Activated CD4-positive, alpha-beta T cell treated with anti-CD3 and anti-CD28 coated beads for 36 hours (primary cell): ENCODE results near the gene RNASE11. TPM values are rescaled to one million over a fixed set of nuclear protein-coding genes. Genes with fewer than 3 reads are reported as not detected.

Experiments
- ATAC-seq: fragments of 200-7000 bp; cut with Tn5 transposase; one replicate; pipeline ENCODE4 v1.10.0; 2021; ENCODE audit warnings: mild to moderate bottlenecking, moderate library complexity
- CTCF ChIA-PET: fragments of 350-600 bp; sonication (Branson Sonifier 250); formaldehyde crosslinking; loops from one replicate; lab custom pipeline; 2021; ENCODE audit warnings: antibody characterized with exemption; lab: Charles Lee
- POLR2A ChIA-PET: fragments of 350-600 bp; sonication (Branson Sonifier 250); formaldehyde crosslinking; loops from one replicate; lab custom pipeline; 2021; ENCODE audit warnings: antibody characterized with exemption, inconsistent platforms; lab: Charles Lee
- DNase-seq: peaks from one replicate; pipeline ENCODE4 v3.0.0-alpha.2; 2020
- H3K27ac Mint-ChIP-seq: one replicate; pipeline ENCODE4 v1.8.0; 2021; ENCODE audit warnings: mixed read lengths
- H3K27me3 Mint-ChIP-seq: one replicate; pipeline ENCODE4 v1.8.0; 2021; ENCODE audit warnings: mixed read lengths
- H3K36me3 Mint-ChIP-seq: one replicate; pipeline ENCODE4 v1.8.0; 2021; ENCODE audit warnings: low read depth, mixed read lengths
- H3K4me1 Mint-ChIP-seq: one replicate; pipeline ENCODE4 v1.8.0; 2021; ENCODE audit warnings: mixed read lengths
- H3K4me3 Mint-ChIP-seq: one replicate; pipeline ENCODE4 v1.8.0; 2021; ENCODE audit warnings: mild to moderate bottlenecking, moderate library complexity, mixed read lengths
- H3K9me3 Mint-ChIP-seq: one replicate; pipeline ENCODE4 v1.8.0; 2021; ENCODE audit warnings: low read depth, mixed read lengths
- intact Hi-C, 2 experiments: fragments of 100-400 bp; cut with DNase I in 1 of 2; cut with micrococcal nuclease in 1 of 2; formaldehyde crosslinking; loops; one replicate each; pipeline versions ENCODE4 v1.14.2 to v1.15.1; 2022 to 2024; cut with DNase I, micrococcal nuclease
- total RNA-seq, 2 experiments: library from RNA; stranded (reverse); gene quantifications; one replicate each; pipeline ENCODE4 v1.2.3, GENCODE V29; 2021

RNASE11 gene
- total RNA-seq, 2 experiments from 2014 or later, result not detected

DNA sequence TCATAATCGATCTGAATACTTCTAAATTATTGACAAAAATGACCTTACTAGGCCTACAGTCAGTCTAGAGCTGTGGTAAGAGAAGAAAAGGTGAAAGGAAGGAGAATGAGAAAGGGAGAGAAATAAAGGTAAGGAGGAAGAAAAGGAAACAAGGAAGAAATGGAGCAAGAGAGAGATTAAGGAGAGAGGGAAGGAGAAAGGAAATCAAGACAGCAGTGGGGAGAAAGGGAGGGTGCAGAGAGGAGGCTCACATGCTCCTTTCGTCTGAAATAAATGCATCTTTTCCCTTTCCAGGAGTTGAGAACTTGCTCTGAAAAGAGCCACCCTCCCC lies 30.6 kb downstream of the RNASE11 start:
- no peak overlapping the region for H3K27ac Mint-ChIP-seq
- POLR2A ChIA-PET, result no interaction called here
- no peaks in the 10 kb centered on the region for H3K4me1 Mint-ChIP-seq
- H3K27me3 Mint-ChIP-seq, result no peaks in the 10 kb centered on the region
- H3K9me3 Mint-ChIP-seq, result no peaks in the 10 kb centered on the region
- ATAC-seq (no peak), DNase-seq (no peak)
- CTCF ChIA-PET, result no interaction called here
- intact Hi-C loops, result no loop called here
- H3K4me3 Mint-ChIP-seq, result no peak overlapping the region
- no peaks in the 10 kb centered on the region for H3K36me3 Mint-ChIP-seq

DNA sequence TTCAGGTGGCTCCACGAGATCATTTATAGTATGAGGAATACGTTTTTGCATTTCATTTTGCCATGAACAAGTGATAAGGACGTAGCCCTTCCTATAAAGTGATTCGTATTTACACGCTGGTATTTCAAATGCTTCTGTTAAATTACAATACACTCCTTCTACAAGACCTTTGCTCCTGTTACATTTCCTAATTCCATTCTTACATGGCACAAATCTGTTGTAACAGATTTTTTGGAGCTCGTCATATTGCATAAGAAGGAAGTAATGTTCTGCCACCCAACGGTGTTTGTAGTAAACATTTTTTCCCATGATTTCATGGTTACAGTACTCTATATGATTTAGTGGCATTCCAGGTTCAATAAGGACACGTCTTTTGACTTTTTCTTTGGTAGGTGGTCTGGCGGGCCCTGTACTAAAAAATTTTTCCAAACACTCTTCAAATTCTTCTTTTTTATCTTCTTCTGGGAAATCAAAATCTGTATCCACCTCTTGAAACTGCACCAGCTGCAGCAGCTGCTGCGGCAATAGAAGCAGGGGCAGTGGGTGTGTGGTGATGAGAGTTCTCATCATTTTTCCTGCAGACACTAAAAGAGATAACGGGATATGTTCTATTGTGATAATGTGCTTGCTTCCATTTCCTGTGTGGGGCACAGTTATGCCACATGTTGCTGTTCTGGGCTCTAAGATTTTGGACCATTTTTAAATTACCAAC lies 31.1 kb downstream of the RNASE11 start:
- intact Hi-C loops, result no loop called here
- DNase-seq, result no peak
- no peak for ATAC-seq
- Mint-ChIP-seq H3K27ac (no peak overlapping the region), H3K27me3 (no peaks in the 10 kb centered on the region), H3K4me1 (no peaks in the 10 kb centered on the region), H3K4me3 (no peak overlapping the region), H3K9me3 (no peaks in the 10 kb centered on the region), H3K36me3 (no peaks in the 10 kb centered on the region)
- CTCF ChIA-PET, result interaction anchor here (0.7 kb wide), 1 partner anchor 758 kb away, joined by 3 read pairs; no protein-coding TSS in a partner anchor
- POLR2A ChIA-PET, result no interaction called here

- no peak for ATAC-seq
- DNase-seq, result no peak
- ChIA-PET POLR2A (no interaction called here), CTCF (interaction anchor here (0.9 kb wide), 1 partner anchor 25 kb away, joined by 3 read pairs; no protein-coding TSS in a partner anchor)
- no peaks in the 10 kb centered on the region for H3K4me1 Mint-ChIP-seq
- H3K4me3 Mint-ChIP-seq, result no peak overlapping the region
- intact Hi-C loops, result no loop called here
- no peaks in the 10 kb centered on the region for H3K9me3 Mint-ChIP-seq
- no peaks in the 10 kb centered on the region for H3K27me3 Mint-ChIP-seq
- H3K27ac Mint-ChIP-seq, result no peak overlapping the region
- H3K36me3 Mint-ChIP-seq, result no peaks in the 10 kb centered on the region
These were observed 32.0 kb downstream of the RNASE11 start for GRCh38 chr14:20555845-20556244.

GRCh38 chr14:20553024-20553423 lies 34.8 kb downstream of the RNASE11 start:
- Mint-ChIP-seq H3K36me3 (no peaks in the 10 kb centered on the region), H3K4me3 (no peak overlapping the region), H3K9me3 (no peaks in the 10 kb centered on the region), H3K4me1 (no peaks in the 10 kb centered on the region), H3K27ac (no peak overlapping the region), H3K27me3 (no peaks in the 10 kb centered on the region)
- DNase-seq, result no peak
- intact Hi-C loops, result no loop called here
- POLR2A ChIA-PET, result no interaction called here
- CTCF ChIA-PET, result no interaction called here
- ATAC-seq, result no peak

DNA sequence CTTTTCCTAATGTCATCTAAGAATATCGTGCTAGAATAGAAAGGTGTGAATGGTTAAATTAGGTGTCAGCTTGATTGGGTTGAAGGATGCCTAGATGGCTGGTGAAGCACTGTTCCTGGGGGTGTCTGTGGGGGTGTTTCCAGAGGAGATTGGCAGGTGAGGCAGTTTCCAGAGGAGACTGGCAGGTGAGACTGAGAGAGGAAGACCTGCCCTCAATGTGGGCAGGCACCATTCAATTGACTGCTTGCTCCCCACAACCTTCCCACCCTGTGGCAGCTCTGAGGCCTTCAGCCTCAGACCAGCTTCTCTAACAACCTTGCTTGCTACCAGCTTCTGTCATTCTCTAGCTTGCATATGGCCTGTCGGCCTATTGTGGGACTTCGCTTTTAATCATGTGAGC lies 36.2 kb downstream of the RNASE11 start:
- ATAC-seq, result no peak

DNA sequence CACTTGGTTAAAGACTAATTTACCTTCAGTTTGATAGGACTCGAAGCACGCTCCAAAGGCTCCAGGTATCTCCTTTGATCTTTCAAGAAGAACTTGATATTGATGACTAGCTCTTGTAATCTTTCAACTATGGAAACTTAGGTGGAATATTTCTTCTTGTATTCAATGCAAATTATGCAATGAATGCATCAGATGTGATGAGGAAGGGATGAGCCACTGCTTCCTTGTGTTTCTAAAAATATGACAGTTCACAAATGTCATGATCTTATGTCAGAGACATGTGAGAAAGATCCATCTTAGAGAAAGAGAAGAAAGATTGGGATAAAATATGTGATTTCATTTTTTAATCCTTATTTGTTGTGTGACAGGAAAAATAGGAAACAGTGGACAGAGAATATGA lies 36.9 kb downstream of the RNASE11 start:
- CTCF ChIA-PET, result no interaction called here
- Mint-ChIP-seq H3K4me1 (no peaks in the 10 kb centered on the region), H3K36me3 (no peaks in the 10 kb centered on the region), H3K4me3 (no peak overlapping the region), H3K27ac (no peak overlapping the region), H3K27me3 (no peaks in the 10 kb centered on the region), H3K9me3 (no peaks in the 10 kb centered on the region)
- intact Hi-C loops, result no loop called here
- POLR2A ChIA-PET, result no interaction called here
- DNase-seq (no peak), ATAC-seq (no peak)

More for the DNA sequence above, 36.2 kb downstream of the RNASE11 start:
- H3K36me3 Mint-ChIP-seq, result no peaks in the 10 kb centered on the region
- intact Hi-C loops, result no loop called here
- no peaks in the 10 kb centered on the region for H3K27me3 Mint-ChIP-seq
- no peak overlapping the region for H3K27ac Mint-ChIP-seq
- ChIA-PET CTCF (no interaction called here), POLR2A (no interaction called here)
- no peaks in the 10 kb centered on the region for H3K9me3 Mint-ChIP-seq
- no peak overlapping the region for H3K4me3 Mint-ChIP-seq
- no peaks in the 10 kb centered on the region for H3K4me1 Mint-ChIP-seq
- no peak for DNase-seq

GRCh38 chr14:20548414-20549158 lies 39.2 kb downstream of the RNASE11 start:
- DNase-seq (no peak), ATAC-seq (no peak)
- Mint-ChIP-seq H3K9me3 (no peaks in the 10 kb centered on the region), H3K4me1 (no peaks in the 10 kb centered on the region), H3K36me3 (no peaks in the 10 kb centered on the region), H3K27ac (no peak overlapping the region), H3K4me3 (no peak overlapping the region), H3K27me3 (peaks cover 4% of the 10 kb centered on the region)
- intact Hi-C loops, result no loop called here
- CTCF ChIA-PET, result interaction anchor here (0.6 to 3.2 kb wide), 5 partner anchors 18 to 540 kb away, joined by 3 to 17 read pairs (median 3); no protein-coding TSS in a partner anchor
- POLR2A ChIA-PET, result no interaction called here

GRCh38 chr14:20546877-20547276 lies 40.9 kb downstream of the RNASE11 start:
- no peak overlapping the region for H3K4me3 Mint-ChIP-seq
- H3K4me1 Mint-ChIP-seq, result no peaks in the 10 kb centered on the region
- ChIA-PET CTCF (interaction anchor here (0.7 to 3.2 kb wide), 3 partner anchors 12 to 29 kb away, joined by 3 to 17 read pairs (median 5); no protein-coding TSS in a partner anchor), POLR2A (no interaction called here)
- H3K36me3 Mint-ChIP-seq, result no peaks in the 10 kb centered on the region
- no peaks in the 10 kb centered on the region for H3K9me3 Mint-ChIP-seq
- intact Hi-C loops, result no loop called here
- peaks cover 4% of the 10 kb centered on the region for H3K27me3 Mint-ChIP-seq
- no peak overlapping the region for H3K27ac Mint-ChIP-seq
- DNase-seq (no peak), ATAC-seq (no peak)

- intact Hi-C loops, result no loop called here
- no peak overlapping the region for H3K27ac Mint-ChIP-seq
- no peaks in the 10 kb centered on the region for H3K36me3 Mint-ChIP-seq
- ChIA-PET POLR2A (no interaction called here), CTCF (no interaction called here)
- ATAC-seq (no peak), DNase-seq (no peak)
- no peak overlapping the region for H3K4me3 Mint-ChIP-seq
- H3K9me3 Mint-ChIP-seq, result no peaks in the 10 kb centered on the region
- H3K4me1 Mint-ChIP-seq, result no peaks in the 10 kb centered on the region
- H3K27me3 Mint-ChIP-seq, result peaks cover 2% of the 10 kb centered on the region
These were observed 47.9 kb downstream of the RNASE11 start for GRCh38 chr14:20539906-20540305.

Other genes starting within 250 kb of the RNASE11 start
- gene PARP2, start 244.4 kb downstream of the RNASE11 start, total RNA-seq, result 10 to 100 TPM; 39.4 to 41.8 TPM
- 10 to 100 TPM; 29.2 to 40.1 TPM for gene TEP1, start 174.5 kb downstream of the RNASE11 start, total RNA-seq
- gene KLHL33, start 151.8 kb downstream of the RNASE11 start, total RNA-seq, result under 1 TPM; 0.05 to 0.09 TPM
- gene OSGEP, start 133.2 kb downstream of the RNASE11 start, total RNA-seq, result 10 to 100 TPM; 46.2 to 47.5 TPM
- 100 to 1,000 TPM; 216 to 257 TPM for gene APEX1, start 132.8 kb downstream of the RNASE11 start, total RNA-seq
- gene PIP4P1, start 126.6 kb downstream of the RNASE11 start, total RNA-seq, result 10 to 100 TPM; 24.2 to 24.7 TPM
- 100 to 1,000 TPM; 160 to 164 TPM for gene PNP, start 118.6 kb downstream of the RNASE11 start, total RNA-seq
- gene RNASE10, start 82.5 kb downstream of the RNASE11 start, total RNA-seq, result under 1 TPM; 0.16 to 0.56 TPM
- gene RNASE9, start 27.0 kb downstream of the RNASE11 start, total RNA-seq, result not detected
- not detected for gene RNASE12, start 3.4 kb upstream of the RNASE11 start, total RNA-seq
- not detected for gene OR6S1, start 53.7 kb upstream of the RNASE11 start, total RNA-seq
- under 1 TPM; 0.37 to 0.50 TPM for gene RNASE4, start 96.6 kb upstream of the RNASE11 start, total RNA-seq
- 1 to 10 TPM in 1 of 2 experiments, under 1 TPM in 1; 0.83 to 1.8 TPM for gene ANG, start 100.8 kb upstream of the RNASE11 start, total RNA-seq
- not detected for gene EDDM3A, start 157.9 kb upstream of the RNASE11 start, total RNA-seq
- not detected for gene EDDM3B, start 180.4 kb upstream of the RNASE11 start, total RNA-seq
- gene RNASE6, start 193.3 kb upstream of the RNASE11 start, total RNA-seq, result under 1 TPM; 0.46 to 0.62 TPM
- gene RNASE1, start 214.8 kb upstream of the RNASE11 start, total RNA-seq, result not detected